Hematopoietic multipotent progenitor cell (in vitro differentiated cells): ENCODE data around the gene TAF11L2. TPM values are rescaled to one million over a fixed set of nuclear protein-coding genes. Genes with fewer than 3 reads are reported as not detected.
"Not testable (repeated sequence)": the region's sequence is repeated elsewhere in the genome, so short reads cannot be mapped to it uniquely, and the experiment has no call there.

Source experiments
- DNase-seq, 3 donors: peaks; one replicate each; pipeline ENCODE4 v3.0.0-alpha.2; 2011 to 2015; ENCODE audit warnings: low read depth in 2 of 3, low spot score in 2 of 3
- small RNA-seq: library from RNA; depleted of rRNA; stranded (forward); fragments of <200 nt; gene quantifications from one replicate; pipeline ENCODE3, GENCODE V24; 2012
- total RNA-seq: library from RNA; depleted of rRNA; stranded (reverse); fragments of >200 nt; gene quantifications from one replicate; pipeline ENCODE4 v1.2.3, GENCODE V29; 2012

TAF11L2 gene
- total RNA-seq, 1 donor = not detected

DNA sequence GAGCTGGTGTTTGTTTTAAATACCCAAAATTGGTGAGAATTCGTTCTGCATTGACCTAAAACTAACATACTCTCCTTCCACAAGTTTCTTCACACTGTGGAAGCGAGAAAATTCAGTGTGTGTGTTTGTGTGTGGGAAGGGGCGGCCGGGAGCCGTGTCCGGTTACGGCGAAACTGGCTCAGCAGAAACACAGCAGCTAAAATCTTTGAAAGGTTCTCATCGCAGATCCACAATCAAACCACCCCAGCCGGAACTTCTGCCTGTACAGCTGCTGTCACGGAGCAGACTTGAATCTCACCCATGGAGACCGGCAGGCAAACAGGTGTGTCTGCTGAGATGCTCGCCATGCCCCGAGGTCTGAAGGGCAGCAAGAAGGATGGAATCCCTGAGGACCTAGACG lies 26.9 kb downstream of the TAF11L2 start, which contains the start of gene TAF11L5:
Gene TAF11L5 (plus strand): TSS at position 301 of the 400 bp plus-strand sequence.
- not testable (repeated sequence) for DNase-seq

- DNase-seq = not testable (repeated sequence)
Observed at GRCh38 chr5:17526504-17526903, 28.5 kb downstream of the TAF11L2 start.

DNA sequence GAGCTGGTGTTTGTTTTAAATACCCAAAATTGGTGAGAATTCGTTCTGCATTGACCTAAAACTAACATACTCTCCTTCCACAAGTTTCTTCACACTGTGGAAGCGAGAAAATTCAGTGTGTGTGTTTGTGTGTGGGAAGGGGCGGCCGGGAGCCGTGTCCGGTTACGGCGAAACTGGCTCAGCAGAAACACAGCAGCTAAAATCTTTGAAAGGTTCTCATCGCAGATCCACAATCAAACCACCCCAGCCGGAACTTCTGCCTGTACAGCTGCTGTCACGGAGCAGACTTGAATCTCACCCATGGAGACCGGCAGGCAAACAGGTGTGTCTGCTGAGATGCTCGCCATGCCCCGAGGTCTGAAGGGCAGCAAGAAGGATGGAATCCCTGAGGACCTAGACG lies 30.3 kb downstream of the TAF11L2 start, which contains the start of gene TAF11L6:
Gene TAF11L6 (plus strand): TSS at position 301 of the 400 bp plus-strand sequence.
- DNase-seq = not testable (repeated sequence)

Small RNAs within 50 kb of the gene (small RNA-seq; reads per million reads assigned to genes)
- not detected for gene AC106774.3

Other genes starting within 250 kb of the TAF11L2 start
- gene TAF11L3, start 20.1 kb downstream of the TAF11L2 start, total RNA-seq = not detected
- gene TAF11L4, start 23.6 kb downstream of the TAF11L2 start, total RNA-seq = not detected
- gene TAF11L5, start 27.0 kb downstream of the TAF11L2 start, total RNA-seq = not detected
- gene TAF11L6, start 30.4 kb downstream of the TAF11L2 start, total RNA-seq = not detected
- gene TAF11L7, start 87.5 kb downstream of the TAF11L2 start, total RNA-seq = not detected
- gene TAF11L8, start 92.7 kb downstream of the TAF11L2 start, total RNA-seq = not detected
- not detected for gene TAF11L9, start 96.2 kb downstream of the TAF11L2 start, total RNA-seq
- not detected for gene TAF11L10, start 99.6 kb downstream of the TAF11L2 start, total RNA-seq
- gene TAF11L11, start 106.0 kb downstream of the TAF11L2 start, total RNA-seq = not detected
- not detected for gene TAF11L12, start 112.2 kb downstream of the TAF11L2 start, total RNA-seq
- gene TAF11L13, start 133.9 kb downstream of the TAF11L2 start, total RNA-seq = not detected
- gene TAF11L14, start 136.2 kb downstream of the TAF11L2 start, total RNA-seq = not detected